K562 (cell line): ENCODE measurements around the gene SUPT5H. TPM values are rescaled to one million over a fixed set of nuclear protein-coding genes. Genes with fewer than 3 reads are reported as not detected.

Experiments
- RAD21 ChIP-seq, 2 experiments: fragments of 250-450 bp in 1 of 2; fragments of 450-650 bp in 1 of 2; sonication (Bioruptor Pico) in 1 of 2; formaldehyde crosslinking in 1 of 2; IDR thresholded peaks in 1 of 2; conservative IDR thresholded peaks in 1 of 2; 2 replicates each; pipeline versions ENCODE4 v1.4.0 to v1.8.0; 2020 to 2022; ENCODE audit warnings: mild to moderate bottlenecking in 2 of 2, moderate library complexity in 1 of 2
- ZNF75A ChIP-seq: fragments of 450-650 bp; formaldehyde crosslinking; IDR thresholded peaks from 2 replicates; pipeline ENCODE4 v1.4.0; 2020; ENCODE audit warnings: mild to moderate bottlenecking
- polyA plus RNA-seq, 8 experiments: library from polyadenylated mRNA; depleted of rRNA in 4 of 8; stranded (reverse) in 5 of 8; unstranded in 3 of 8; fragments of >200 nt; fragmentation: Nextera tagmentation in 2 of 8; fragmentation: Illumina TruSeq in 1 of 8; extraction: Ambion mirVana in 2 of 8; extraction: Trizol in 1 of 8; gene quantifications; 2 replicates each; pipeline versions ENCODE4 v1.2.1 to v1.2.3, GENCODE V29; 2011 to 2014; ENCODE audit warnings: inconsistent platforms in 1 of 8, missing spikeins in 1 of 8
- total RNA-seq, 7 experiments: library from RNA; depleted of rRNA in 6 of 7; stranded (reverse); fragments of >200 nt in 6 of 7; fragmentation: Illumina TruSeq in 2 of 7; extraction: Trizol in 2 of 7; gene quantifications; 2 replicates each; pipeline versions ENCODE4 v1.2.1 to v1.2.3, GENCODE V29; 2011 to 2021; ENCODE audit warnings: low replicate concordance in 1 of 7
- TF ChIP-seq, protein P1 (sequence below), 2 experiments: fragments of 450-650 bp; formaldehyde crosslinking in 1 of 2; IDR thresholded peaks; 2 replicates each; pipeline versions ENCODE4 v1.4.0 to v1.6.1; 2014 to 2020; ENCODE audit warnings: mild to moderate bottlenecking in 2 of 2, borderline replicate concordance in 1 of 2, low read depth in 1 of 2
- TF ChIP-seq, protein P2 (sequence below): IDR thresholded peaks from 2 replicates; pipeline ENCODE4 v1.6.1; 2011; ENCODE audit warnings: borderline replicate concordance, low read depth, mild to moderate bottlenecking, moderate library complexity, low read length; ENCODE audit not compliant: insufficient read depth, poor library complexity, severe bottlenecking

The SUPT5H gene
- total and polyA plus RNA-seq, 9 of the 15 experiments (the other 6 are each of a cell fraction or from before 2014, with no cell fraction given): 13.3 to 85.9 (median 35.9) TPM

DNA sequence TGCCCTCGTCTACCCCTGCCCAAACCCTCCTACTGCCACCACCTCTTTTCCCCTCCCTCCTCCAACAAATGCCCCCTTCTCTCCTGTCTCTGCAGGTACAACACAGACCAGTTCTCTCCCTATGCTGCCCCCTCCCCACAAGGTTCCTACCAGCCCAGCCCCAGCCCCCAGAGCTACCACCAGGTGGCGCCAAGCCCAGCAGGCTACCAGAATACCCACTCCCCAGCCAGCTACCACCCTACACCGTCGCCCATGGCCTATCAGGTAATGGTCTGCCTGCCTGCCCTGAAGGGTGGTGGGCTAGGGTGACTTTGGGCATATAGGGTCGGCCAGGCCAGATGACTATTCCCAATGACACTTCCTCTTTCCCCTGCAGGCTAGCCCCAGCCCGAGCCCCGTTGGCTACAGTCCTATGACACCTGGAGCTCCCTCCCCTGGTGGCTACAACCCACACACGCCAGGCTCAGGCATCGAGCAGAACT, 28.8 kb downstream of the SUPT5H start (continued):
- TF ChIP-seq, protein P1, sequence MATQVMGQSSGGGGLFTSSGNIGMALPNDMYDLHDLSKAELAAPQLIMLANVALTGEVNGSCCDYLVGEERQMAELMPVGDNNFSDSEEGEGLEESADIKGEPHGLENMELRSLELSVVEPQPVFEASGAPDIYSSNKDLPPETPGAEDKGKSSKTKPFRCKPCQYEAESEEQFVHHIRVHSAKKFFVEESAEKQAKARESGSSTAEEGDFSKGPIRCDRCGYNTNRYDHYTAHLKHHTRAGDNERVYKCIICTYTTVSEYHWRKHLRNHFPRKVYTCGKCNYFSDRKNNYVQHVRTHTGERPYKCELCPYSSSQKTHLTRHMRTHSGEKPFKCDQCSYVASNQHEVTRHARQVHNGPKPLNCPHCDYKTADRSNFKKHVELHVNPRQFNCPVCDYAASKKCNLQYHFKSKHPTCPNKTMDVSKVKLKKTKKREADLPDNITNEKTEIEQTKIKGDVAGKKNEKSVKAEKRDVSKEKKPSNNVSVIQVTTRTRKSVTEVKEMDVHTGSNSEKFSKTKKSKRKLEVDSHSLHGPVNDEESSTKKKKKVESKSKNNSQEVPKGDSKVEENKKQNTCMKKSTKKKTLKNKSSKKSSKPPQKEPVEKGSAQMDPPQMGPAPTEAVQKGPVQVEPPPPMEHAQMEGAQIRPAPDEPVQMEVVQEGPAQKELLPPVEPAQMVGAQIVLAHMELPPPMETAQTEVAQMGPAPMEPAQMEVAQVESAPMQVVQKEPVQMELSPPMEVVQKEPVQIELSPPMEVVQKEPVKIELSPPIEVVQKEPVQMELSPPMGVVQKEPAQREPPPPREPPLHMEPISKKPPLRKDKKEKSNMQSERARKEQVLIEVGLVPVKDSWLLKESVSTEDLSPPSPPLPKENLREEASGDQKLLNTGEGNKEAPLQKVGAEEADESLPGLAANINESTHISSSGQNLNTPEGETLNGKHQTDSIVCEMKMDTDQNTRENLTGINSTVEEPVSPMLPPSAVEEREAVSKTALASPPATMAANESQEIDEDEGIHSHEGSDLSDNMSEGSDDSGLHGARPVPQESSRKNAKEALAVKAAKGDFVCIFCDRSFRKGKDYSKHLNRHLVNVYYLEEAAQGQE (IDR thresholded peaks at IDR 0.05; ENCODE audit: borderline replicate concordance): peak; percentile 26
- TF ChIP-seq, protein P1 (CRISPR knock-in tag; IDR thresholded peaks at IDR 0.05; ENCODE audit: low read depth): no peak
- TF ChIP-seq, protein P2, sequence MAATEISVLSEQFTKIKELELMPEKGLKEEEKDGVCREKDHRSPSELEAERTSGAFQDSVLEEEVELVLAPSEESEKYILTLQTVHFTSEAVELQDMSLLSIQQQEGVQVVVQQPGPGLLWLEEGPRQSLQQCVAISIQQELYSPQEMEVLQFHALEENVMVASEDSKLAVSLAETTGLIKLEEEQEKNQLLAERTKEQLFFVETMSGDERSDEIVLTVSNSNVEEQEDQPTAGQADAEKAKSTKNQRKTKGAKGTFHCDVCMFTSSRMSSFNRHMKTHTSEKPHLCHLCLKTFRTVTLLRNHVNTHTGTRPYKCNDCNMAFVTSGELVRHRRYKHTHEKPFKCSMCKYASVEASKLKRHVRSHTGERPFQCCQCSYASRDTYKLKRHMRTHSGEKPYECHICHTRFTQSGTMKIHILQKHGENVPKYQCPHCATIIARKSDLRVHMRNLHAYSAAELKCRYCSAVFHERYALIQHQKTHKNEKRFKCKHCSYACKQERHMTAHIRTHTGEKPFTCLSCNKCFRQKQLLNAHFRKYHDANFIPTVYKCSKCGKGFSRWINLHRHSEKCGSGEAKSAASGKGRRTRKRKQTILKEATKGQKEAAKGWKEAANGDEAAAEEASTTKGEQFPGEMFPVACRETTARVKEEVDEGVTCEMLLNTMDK: peak; percentile 91
- no peak for TF ChIP-seq ZNF75A (CRISPR knock-in tag)
- TF ChIP-seq RAD21 (CRISPR knock-in tag; conservative IDR thresholded peaks at IDR 0.05 in 1 of 2, IDR thresholded peaks at IDR 0.05 in 1 of 2): peak; percentile 34 to 58
- TF ChIP-seq, all 486 proteins: peak for 14
